Measurements from ENCODE around the gene FHOD3. TPM values are rescaled to one million over a fixed set of nuclear protein-coding genes. Genes with fewer than 3 reads are reported as not detected.

The FHOD3 gene
- total RNA-seq, result 20.6 and 23.5 TPM in 2 replicates

DNA sequence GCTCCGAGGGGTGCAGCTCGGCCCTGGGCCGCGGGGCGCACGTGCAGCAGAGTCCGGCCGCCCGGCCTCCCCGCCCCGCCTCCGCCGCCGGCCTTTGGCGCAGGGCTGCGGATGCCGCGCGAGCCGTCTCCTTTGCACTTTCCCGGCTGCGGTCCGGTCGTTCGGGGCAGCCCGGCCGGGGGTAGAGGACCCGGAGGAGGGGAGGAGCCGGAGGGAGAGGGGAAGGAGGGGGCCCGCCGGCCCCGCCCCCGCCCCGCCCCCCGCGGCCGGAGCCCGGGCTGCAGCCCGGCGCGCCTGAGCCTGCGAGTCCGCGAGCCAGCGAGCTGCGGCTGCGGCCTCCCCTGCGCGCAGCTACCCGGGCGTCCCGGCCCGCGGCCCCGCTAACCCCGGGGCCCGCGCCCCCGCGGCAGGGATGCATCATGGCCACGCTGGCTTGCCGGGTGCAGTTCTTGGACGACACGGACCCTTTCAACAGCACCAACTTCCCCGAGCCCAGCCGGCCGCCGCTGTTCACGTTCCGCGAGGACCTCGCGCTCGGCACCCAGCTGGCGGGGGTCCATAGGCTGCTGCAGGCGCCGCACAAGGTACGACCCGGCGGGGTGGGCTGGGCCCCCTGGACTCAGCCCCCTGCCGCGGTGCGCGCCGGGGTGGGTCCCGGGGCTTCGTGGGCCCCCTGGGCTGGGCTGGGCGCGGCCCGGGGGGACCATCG, at the start of gene FHOD3:
TSS of gene FHOD3 (plus strand) at position 297 of the 709 bp plus-strand sequence. CDS start at position 420, 123 bp downstream.

DNA sequence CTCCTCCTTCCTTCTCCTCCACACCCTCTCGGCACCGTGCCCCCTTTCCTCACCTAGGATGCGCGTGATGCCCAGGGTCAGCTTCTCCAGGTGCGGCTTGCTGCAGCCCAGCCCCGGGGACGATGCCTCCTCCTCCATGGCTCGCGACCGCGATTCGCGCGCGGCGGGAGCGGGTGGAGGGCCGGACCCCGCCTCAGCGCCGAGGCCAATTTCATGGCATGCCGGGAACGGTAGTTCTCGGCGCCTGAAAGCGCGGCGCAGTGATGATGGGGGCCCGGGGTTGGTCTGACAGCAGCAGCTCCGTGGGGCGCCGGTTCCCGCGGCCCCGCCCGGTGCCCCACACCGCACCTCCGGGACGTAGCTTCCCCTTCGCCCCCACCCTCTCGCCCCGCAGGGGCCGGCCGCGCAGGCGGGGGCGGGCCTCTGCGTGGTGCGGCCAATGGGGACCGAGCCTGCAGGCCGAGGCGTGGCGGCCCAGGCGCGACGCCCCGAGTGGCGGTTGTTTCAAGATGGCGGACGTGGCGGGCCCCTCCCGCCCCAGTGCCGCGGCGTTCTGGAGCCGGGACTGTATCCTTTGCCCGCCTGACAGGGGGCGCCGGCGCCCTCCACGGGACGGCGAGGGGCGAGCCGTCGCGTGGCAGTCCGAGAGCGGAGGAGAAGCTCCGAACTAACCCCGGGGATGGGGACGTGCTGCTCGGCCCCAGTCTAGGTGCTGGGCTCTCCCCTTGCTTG, 531.3 kb downstream of the FHOD3 start, which contains the start of the genes KIAA1328 and TPGS2:
TSS of gene KIAA1328 (plus strand) at position 498 of the 732 bp plus-strand sequence. CDS start at position 510, 12 bp downstream.
TSS of gene TPGS2 (minus strand) at position 373 of the 732 bp plus-strand sequence. CDS start at position 138, 235 bp downstream.

Other genes with a start within 250 kb of the FHOD3 start
- gene RPRD1A, start 230.2 kb upstream of the FHOD3 start, total RNA-seq, result 40.6 and 44.3 TPM in 2 replicates
- 123 and 133 TPM in 2 replicates for gene SLC39A6, start 168.4 kb upstream of the FHOD3 start, total RNA-seq
- 93.9 and 122 TPM in 2 replicates for gene ELP2, start 167.8 kb upstream of the FHOD3 start, total RNA-seq
- gene MOCOS, start 110.2 kb upstream of the FHOD3 start, total RNA-seq, result 8.9 and 14.5 TPM in 2 replicates